8988T (cell line): ENCODE data around the gene TYMP.
A peak's percentile ranks its signal among the peaks of the same experiment; 100 is the strongest.
"Not testable (repeated sequence)": the region's sequence is repeated elsewhere in the genome, so short reads cannot be mapped to it uniquely, and the experiment has no call there.

ENCODE experiments used
- DNase-seq: peaks from one replicate; pipeline ENCODE4 v3.0.0; 2011

Gene TYMP

DNA sequence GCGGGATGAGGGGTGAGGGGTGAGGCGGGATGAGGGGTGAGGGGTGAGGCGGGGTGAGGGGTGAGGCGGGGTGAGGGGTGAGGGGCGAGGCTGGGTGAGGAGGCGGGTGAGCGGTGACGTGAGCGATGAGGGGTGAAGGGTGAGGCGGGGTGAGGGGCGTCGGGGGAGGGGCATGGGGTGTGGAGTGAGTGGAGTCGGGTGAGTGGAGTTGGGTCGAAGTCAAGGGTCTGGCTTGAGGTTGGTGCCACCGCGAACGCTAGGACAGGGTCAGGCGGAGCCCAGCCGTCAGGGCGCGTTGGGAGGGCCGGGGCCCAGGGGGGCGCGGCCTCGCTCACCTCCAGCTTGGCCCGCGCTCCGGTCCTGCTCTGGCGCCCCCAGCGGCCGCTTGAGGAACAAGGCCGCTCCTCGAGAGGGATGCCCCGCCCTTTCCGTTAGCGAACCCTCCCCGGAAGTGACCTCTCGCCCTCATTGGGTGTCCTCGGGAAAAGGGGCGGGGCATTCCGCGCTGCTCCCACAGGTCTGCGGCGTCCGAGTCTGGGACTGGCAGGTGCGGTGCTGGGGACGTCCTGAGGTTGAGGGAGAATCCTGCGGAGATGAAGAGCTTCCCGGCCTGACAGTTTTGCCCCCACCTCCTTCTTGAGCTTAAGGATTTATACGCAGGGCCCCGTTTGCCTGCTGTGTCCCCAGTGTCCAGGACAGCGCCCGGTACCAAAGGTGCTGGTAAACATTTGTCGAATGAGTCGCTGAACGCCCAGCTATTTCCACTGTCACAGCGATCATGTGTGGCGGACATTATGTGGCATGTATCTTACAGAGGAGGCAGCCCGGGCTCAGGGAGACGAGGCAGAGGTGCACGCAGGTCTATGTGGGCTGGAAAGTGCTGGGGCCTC is 33.0 kb upstream of the TYMP start, which contains the start of gene SYCE3:
TSS of gene SYCE3 (minus strand) at position 397 of the 890 bp plus-strand sequence. CDS start 6,514 bp downstream, outside the sequence.
- DNase-seq = peak; percentile 57

- no peak for DNase-seq
Observed at GRCh38 chr22:50561401-50562358, 31.9 kb upstream of the TYMP start.

GRCh38 chr22:50560034-50560433 is 30.2 kb upstream of the TYMP start:
- no peak for DNase-seq

- DNase-seq = no peak
Observed at GRCh38 chr22:50556703-50557102, 26.9 kb upstream of the TYMP start.

- DNase-seq = no peak
Observed at GRCh38 chr22:50553310-50553709, 23.5 kb upstream of the TYMP start.

DNA sequence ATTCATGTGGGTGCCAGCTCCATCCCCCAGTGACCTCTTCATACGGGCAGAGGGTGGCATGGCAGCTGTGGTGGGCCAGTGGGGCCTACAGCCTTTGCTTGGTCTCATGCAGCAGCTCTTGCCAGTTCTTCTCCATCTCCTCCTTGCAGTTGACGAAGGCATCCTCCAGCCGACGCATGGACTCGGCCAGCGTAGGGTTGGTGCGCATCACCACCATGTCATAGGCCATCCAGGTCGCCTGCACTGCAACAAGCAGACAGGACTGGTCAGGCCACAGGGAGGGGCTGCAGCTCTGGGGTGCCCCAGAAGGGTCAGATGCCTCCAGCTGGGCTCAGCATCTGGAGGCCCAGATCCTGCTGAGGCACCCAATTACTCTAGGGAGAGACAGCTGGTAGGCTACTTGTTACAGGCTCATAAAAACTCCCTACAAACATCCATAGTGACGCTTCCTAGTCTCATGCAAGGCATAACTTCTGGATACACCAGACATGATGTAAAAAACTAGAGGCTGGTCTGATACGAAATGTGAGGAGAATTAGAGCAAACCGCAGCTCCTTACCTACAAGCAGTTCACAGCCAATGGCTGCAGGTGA is 21.4 kb upstream of the TYMP start:
- no peak for DNase-seq

GRCh38 chr22:50550395-50550794 is 20.6 kb upstream of the TYMP start:
- no peak for DNase-seq

- DNase-seq = no peak
Observed at GRCh38 chr22:50548921-50549790, 19.3 kb upstream of the TYMP start.

GRCh38 chr22:50548040-50548920 is 18.5 kb upstream of the TYMP start:
- DNase-seq = no peak

- DNase-seq = no peak
Observed at GRCh38 chr22:50547263-50547985, 17.6 kb upstream of the TYMP start.

GRCh38 chr22:50546326-50547262 is 16.8 kb upstream of the TYMP start:
- DNase-seq = no peak

DNA sequence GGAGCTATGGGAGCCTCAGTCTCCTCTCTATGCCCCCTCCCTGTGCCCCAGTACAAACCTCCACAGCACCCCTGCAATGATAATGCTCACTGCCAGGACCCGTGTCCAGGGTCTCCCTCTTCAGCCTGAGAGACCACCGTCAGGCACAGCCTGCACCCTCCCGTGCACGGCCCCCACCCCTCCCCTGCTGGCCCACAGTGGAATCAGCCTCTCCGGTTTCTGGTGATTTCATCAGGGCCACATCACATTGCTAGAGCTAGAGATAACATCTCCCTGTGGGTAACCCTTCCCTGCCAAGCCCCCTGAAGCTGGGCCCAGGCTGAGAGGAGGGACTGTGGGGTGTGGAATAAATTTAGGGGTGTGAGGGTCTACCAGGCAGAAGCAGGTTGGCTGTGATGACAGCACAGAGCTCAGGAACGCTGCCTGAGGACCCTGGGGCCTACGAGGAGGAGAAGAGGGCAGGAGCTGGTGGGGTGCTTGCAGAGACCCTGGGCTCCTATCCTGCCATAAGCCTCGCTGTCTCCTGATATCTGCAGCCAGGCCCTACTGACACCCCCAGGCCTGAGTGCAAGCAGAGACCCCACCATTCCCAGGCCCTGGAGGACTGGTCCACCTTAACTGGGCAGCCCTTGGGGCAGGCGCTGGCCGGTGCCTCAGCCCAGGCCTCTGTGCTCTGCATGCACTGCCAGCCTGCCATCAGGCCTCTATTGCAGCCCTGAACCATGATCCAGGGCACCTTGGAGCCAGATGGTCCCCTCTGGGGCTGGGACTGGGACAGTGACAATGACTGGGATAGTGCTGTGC is 15.9 kb upstream of the TYMP start, which contains the start of gene KLHDC7B:
TSS of gene KLHDC7B (plus strand) at position 378 of the 804 bp plus-strand sequence. CDS start at position 723, 345 bp downstream.
- no peak for DNase-seq

DNA sequence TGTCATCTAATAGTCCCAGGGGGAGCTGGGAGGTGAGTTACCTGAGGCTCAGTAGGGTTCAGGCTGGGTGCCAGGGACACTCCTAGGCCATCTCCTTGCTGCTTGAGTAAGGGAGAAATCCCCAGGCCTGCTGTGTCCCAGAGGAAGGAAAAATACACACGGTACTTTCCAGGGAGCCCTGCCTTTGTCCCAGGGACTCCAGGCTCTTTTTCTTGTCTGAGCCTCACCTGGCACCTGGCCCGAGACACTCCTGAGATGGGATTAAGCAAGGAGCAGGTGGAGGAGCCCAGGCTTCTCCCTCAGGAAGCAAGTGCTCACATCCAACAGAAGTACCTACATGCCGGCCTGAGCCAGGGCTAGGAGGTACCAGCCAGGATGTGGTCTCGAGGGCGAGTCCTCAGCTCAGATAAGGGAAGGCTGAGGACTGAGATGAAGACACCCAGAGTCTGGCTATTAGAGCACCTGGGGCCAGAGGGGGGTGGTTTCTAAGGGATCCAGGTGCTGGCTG is 15.0 kb upstream of the TYMP start:
- no peak for DNase-seq

- no peak for DNase-seq
Observed at GRCh38 chr22:50544078-50544745, 14.4 kb upstream of the TYMP start.

GRCh38 chr22:50542416-50542927 is 12.7 kb upstream of the TYMP start:
- DNase-seq = no peak

DNA sequence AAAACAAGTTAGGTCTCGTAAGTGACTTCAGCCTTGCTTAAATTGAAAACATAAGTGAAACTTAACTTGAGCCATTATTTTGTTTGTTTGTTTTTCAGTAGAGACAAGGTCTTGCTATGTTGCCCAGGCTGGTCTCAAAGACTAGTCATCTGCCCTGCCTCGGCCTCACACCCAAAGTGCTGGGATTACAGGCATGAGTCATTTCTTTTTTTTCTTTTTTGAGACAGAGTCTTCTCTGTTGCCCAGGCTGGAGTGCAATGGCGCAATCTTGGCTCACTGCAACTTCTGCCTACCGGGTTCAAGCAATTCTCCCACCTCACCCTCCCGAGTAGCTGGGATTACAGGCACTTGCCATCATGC is 11.8 kb upstream of the TYMP start:
- not testable (repeated sequence) for DNase-seq

DNA sequence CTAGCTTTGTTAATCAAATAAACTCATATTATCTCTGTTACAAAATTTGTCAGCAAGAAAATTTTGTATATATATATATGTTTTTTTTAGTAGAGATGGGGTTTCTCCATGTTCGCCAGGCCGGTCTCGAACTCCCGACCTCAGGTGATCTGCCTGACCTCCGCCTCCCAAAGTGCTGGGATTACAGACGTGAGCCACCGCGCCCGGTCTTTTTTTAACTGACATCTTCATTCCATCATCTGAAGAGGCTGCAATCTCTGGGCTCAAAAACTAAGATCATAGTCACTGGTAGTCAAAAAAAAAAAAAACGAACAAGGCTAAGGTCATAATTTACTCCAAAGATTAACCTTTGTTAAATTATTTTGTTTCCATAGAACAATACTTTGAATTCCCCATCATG is 10.6 kb upstream of the TYMP start:
- no peak for DNase-seq
